Suprapubic skin (tissue), 3 donors: Measurements from ENCODE around the gene WWTR1.

Experiments
- POLR2AphosphoS5 ChIP-seq, 3 donors: sonication (generic); formaldehyde crosslinking; IDR thresholded peaks; one replicate each; pipeline ENCODE4 v1.6.1; 2017; ENCODE audit warnings: antibody characterized with exemption in 3 of 3
- TF ChIP-seq, protein P1 (sequence below), 2 donors: fragments of 200-600 bp in 1 of 2; fragments of 450-650 bp in 1 of 2; sonication (generic) in 1 of 2; IDR thresholded peaks; one replicate each; pipeline ENCODE4 v1.5.1; 2016 to 2019; ENCODE audit warnings: antibody characterized with exemption in 2 of 2, mild to moderate bottlenecking in 1 of 2, moderate library complexity in 1 of 2

DNA sequence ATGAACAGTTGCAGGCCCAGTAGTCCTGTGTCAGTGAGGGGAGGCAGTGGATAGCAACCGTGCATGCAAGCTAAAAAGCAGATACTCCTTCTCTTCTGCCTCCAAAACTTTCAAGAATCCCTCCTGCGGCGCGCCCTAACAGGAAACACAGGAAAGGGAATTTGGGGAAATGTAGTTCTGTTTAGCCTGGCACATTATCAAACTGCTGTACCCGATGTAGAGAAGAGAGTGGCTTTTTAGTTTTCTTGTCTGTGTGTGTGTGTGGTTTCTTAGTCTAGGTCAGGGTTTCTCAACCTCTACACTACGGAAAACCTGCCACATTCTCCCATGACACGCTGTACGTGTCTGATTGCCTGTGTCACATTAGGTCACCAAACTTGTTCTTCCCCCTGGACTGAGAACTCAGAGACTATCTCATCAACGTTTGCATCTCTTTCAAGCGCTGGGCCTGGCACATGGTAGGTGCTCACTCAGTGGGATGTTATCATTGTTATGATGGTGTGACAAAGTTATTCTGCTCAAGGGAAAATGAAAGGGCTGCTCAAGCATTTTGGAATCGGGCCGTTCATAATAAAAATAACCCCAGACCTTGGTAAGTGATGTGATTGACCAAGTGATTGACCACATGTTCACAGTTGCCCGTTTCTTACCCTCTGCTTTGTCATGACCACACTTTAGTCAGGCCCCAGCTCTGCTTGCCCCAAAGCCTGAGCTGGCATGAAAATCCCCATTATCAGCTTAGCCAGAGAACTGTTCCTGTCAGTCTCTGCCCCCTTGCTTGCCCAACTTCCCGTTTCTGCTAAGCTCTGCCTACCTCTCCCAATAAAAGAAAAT lies 150.1 kb downstream of the WWTR1 start:
- TF ChIP-seq, protein P1, sequence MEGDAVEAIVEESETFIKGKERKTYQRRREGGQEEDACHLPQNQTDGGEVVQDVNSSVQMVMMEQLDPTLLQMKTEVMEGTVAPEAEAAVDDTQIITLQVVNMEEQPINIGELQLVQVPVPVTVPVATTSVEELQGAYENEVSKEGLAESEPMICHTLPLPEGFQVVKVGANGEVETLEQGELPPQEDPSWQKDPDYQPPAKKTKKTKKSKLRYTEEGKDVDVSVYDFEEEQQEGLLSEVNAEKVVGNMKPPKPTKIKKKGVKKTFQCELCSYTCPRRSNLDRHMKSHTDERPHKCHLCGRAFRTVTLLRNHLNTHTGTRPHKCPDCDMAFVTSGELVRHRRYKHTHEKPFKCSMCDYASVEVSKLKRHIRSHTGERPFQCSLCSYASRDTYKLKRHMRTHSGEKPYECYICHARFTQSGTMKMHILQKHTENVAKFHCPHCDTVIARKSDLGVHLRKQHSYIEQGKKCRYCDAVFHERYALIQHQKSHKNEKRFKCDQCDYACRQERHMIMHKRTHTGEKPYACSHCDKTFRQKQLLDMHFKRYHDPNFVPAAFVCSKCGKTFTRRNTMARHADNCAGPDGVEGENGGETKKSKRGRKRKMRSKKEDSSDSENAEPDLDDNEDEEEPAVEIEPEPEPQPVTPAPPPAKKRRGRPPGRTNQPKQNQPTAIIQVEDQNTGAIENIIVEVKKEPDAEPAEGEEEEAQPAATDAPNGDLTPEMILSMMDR (IDR thresholded peaks at IDR 0.05) = no peak
- no peak for TF ChIP-seq POLR2AphosphoS5 (IDR thresholded peaks at IDR 0.05)
